GM21723 (cell line): ENCODE data around the gene CBY2.
"Not testable (repeated sequence)": the region's sequence is repeated elsewhere in the genome, so short reads cannot be mapped to it uniquely, and the experiment has no call there.

Experiments
- ATAC-seq: cut with Tn5 transposase; IDR thresholded peaks from one replicate; pipeline ENCODE4 v1.9.1; 2021; ENCODE audit warnings: mild to moderate bottlenecking, moderate library complexity; ENCODE audit not compliant: unreplicated experiment

CBY2 gene, protein sequence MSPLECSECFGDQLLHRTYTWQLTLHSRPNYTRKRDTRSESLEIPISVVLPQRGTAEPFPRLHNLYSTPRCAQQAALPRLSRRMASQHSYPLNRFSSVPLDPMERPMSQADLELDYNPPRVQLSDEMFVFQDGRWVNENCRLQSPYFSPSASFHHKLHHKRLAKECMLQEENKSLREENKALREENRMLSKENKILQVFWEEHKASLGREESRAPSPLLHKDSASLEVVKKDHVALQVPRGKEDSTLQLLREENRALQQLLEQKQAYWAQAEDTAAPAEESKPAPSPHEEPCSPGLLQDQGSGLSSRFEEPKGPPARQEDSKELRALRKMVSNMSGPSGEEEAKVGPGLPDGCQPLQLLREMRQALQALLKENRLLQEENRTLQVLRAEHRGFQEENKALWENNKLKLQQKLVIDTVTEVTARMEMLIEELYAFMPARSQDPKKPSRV

DNA sequence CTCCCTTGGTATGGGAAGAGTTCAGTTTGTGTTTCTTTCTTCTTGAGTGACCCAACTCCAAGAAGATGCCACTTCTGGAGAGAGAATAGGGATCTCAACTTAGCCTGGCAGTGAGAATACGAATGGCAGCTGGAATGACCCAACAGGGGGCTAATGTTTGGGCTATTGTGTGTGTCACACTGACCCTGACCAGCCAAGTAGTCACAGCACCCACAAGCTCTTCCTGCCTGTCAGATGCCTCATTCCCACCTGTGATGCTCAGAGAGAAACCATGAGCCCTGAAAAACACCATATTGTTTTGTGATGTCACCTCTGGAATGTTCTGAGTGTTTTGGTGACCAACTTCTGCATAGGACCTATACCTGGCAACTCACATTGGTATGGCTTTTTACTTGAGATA, at the start of gene CBY2:
CBY2 (plus strand) TSS at position 233 of the 400 bp plus-strand sequence; CDS start at position 304, 71 bp downstream.
- ATAC-seq = peak; percentile 1

DNA sequence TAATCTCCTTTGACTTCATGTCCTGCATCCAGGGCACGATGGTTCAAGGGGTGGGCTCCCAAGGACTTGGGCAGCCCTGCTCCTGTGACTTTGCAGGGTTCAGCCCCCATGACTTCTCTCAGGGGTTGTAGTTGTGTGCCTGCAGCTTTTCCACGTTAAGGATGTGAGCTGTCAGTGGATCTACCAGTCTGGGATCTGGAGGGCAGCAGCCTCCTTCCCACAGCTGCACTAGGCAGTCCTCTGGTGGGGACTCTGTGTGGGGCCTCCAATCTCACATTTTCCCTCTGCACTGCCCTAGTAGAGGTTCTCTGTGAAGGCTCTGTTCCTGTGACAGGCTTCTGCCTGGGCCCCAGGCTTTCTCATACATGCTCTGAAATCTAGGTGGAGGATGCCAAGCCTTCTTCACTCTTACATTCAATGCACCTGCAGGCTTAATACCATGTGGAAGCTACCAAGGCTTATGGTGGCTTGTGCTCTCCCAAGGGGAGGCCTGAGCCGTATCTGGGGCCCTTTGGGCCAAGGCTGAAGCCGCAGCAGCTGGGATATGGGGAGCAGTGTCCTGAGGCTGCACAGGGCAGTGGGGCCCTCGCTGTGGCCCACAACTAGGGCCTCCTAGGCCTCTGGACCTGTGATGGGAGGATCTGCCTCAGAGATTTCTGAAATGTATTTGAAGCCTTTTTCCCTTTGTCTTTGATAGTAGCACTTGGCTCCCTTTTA, 47.3 kb upstream of the CBY2 start:
- ATAC-seq = no peak

DNA sequence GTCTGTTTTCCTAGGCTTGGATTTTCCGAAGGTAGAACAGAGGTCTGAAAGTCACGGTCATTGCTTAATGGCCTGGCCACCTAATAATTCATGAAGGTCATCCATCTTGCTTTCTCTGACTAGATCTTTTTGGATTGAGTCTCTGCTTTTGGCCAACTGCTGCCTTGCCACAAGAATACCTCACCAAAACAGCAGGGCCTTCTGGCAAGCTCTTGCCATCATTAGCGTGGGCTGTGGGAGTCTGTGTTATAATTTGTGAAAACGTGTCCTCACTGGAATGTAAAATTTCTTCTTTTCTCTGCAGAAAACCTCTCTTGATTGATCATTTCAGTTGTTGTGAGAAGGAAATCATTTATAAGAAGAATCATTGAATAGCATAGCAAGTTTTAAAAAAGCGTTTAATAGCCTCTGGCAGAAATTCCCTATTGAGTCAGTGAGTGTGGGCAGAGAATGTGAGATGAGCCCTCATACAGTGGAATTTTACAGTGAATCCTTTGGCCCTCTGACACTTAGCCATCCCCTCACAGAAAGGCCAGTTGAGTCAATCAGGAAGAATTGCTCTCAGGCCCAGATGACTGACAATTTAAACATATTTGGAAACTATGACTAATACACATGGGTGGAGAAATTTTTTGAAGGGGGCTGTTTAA, 43.4 kb upstream of the CBY2 start:
- no peak for ATAC-seq

DNA sequence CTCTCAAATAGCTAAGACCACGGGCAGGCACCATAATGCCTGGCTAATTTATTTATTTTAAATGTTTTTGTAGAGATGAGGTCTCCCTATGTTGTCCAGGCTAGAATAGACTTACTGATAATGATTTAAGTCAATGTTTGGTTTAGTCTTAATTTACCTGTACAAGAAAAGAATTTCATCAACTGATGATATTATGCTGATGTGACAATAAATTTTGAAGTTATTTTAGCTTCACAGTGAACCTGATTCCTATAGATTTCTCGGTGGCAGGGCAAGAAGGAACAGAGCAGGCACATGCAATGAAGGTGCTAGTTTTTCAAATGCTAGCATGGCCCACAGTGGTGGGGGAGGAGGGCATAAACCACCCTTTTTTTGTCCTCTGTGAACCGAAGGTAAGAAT, 42.6 kb upstream of the CBY2 start:
- no peak for ATAC-seq

DNA sequence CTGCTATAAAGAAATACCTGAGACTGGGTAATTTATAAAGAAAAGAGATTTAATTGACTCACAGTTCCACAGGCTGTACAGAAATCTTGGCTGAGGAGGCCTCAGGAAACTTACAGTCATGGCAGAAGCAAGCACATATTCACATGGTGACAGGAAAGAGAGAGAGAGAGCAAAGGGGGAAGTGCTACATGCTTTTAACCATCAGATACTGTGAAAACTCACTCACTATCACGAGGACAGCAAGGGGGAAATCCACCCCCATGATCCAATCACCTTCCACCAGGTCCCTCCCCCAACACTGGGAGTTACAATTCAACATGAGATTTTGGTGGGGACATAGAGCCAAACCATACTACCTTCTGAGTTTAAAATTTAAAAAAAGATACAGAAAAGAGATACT, 41.7 kb upstream of the CBY2 start:
- ATAC-seq = not testable (repeated sequence)

DNA sequence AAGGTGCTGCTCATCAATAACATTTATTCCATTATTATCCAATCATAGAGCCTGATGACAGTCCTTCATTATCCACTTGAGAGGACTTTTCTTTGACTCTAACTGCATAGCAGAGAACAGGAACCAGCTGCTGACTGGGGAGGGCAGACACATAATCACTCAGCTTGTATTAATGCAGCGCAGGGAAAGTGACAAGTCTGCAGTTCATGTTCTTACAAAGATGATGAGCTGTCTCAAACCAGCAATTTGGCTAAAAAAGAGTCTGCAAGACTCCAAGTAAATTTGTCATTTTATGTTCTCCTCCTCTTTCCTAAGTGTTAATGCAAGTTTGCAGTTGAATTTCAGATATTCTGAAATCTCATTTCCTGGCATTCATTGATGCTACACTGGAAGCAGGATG, 40.0 kb upstream of the CBY2 start:
- ATAC-seq = no peak

DNA sequence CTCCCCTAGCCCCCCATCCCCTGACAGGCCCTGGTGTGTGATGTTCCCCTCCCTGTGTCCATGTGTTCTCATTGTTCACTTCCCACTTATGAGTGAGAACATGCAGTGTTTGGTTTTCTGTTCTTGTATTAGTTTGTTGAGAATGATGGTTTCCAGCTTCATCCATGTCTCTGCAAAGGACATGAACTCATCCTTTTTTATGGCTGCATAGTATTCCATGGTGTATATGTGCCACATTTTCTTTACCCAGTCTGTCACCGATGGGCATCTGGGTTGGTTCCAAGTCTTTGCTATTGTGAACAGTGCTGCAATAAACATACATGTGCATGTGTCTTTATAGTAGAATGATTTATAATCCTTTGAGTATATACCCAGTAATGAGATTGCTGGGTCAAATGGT, 39.2 kb upstream of the CBY2 start:
- not testable (repeated sequence) for ATAC-seq

DNA sequence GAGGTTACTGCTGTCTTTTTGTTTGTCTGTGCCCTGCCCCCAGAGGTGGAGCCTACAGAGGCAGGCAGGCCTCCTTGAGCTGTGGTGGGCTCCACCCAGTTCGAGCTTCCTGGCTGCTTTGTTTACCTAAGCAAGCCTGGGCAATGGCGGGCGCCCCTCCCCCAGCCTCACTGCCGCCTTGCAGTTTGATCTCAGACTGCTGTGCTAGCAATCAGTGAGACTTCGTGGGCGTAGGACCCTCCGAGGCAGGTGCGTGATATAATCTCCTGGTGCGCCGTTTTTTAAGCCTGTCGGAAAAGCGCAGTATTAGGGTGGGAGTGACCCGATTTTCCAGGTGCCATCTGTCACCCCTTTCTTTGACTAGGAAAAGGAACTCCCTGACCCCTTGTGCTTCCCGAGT, 32.5 kb upstream of the CBY2 start:
- not testable (repeated sequence) for ATAC-seq

DNA sequence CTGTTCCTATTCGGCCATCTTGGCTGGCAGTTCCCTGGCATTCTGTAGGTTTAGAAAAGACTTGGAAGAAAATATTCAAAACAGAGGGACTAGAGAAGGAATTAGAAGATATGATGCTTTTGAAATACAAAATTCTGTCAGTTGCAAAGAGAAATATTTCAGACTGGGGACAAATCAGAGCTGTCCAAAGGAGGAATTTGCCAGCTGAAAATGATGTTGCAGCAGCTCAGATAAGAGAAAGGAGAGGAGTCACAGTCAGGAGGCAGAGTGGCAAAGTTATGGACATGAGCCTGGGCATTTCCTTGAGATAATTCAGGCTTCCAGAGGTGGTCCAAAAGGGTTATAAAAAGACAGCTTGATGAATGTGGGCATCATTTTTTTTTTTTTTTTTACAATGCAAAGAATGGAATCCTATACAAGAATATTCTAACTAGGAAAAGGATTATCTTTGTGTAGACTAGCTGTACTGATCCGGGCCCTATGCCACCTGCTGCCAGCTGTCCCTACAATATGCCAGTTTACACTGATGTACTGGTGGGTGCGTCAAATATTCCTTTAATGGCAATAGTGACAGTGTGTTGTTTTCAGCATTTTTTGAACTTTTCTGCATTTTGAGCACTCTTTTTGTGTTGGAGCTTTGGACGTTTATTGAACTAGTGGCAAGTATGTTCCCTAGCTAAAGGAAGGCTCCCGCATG, 31.8 kb upstream of the CBY2 start:
- ATAC-seq = no peak

DNA sequence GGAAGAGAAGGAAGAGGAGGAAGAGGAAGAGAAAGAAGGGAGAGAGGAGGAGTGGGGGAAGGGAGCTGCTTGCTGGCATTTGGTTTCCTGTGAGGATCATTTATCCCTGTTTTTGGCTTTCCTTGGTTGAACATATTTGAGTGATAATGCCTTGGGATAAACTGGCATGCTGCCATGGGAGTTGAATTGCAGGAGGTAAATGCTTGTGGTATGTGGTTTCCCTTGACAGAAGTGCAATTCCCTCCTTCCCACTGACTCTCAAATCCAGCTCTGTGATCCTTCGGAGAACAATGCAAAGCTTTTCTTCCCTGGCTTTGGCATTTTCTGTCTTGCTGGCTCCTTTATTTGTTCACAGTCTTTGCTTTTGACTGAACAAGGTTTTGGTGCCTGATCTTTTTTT, 27.2 kb upstream of the CBY2 start:
- ATAC-seq = no peak

DNA sequence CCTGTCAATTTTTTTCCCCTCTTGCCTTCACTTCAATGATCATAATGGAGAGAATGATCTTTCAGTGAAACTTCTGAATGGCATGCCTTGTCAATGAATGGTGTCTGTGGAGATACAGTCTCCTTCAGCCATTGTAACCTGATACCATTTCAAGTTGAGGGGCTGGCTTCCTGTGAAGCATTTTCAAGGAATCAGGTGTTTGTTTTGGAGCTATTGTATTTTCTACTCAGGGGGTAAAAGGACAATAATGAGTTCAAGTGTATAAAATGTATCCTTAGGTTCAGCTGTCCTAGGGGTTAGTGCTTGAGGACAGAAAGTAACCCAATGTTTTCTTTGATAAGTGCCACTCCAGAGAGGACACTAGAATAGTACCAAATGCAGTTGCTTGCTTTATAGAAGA, 23.8 kb upstream of the CBY2 start:
- no peak for ATAC-seq

DNA sequence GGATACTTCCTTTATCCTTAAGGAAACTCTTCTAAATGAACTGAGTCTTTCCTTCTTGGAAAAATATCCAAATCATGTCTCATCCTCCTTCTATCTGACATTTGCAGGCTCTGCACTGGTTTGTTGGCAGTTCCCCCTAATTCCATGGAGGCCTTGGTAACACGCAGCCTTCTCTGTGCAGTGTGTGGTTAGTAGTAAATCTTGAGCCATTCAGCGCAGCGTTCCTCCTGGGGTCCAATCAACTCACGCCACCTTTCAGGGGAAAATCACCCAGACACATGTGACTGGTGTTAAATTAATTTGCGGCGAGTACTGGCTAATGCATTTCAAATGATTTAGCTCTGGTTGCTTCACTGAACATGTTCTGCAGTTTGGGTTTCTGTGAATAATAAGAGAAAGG, 21.0 kb upstream of the CBY2 start:
- no peak for ATAC-seq

DNA sequence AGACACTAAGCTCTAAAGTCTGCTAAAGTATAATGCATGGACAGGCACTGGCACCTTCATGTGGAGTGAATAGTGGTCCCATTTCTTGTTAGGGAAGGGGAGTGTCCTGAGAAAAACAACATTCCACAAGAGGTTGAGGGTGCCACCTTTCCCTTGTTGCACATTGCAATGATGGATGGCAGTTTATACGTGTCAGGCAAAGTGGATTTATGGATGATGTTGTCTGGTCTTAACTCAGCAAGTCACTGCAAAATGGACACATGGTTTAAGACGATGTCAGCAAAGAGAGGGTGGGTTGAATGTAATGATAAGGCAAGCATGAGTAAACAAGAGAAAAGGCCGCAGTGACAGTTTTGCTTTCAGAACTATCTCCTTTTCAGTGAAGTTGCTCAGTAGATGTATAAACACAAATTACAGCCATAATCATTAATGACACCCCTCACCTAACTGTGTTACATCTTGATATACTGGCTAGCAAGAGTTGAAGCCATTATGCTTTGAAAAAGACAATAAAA, 19.6 kb upstream of the CBY2 start:
- ATAC-seq = no peak

DNA sequence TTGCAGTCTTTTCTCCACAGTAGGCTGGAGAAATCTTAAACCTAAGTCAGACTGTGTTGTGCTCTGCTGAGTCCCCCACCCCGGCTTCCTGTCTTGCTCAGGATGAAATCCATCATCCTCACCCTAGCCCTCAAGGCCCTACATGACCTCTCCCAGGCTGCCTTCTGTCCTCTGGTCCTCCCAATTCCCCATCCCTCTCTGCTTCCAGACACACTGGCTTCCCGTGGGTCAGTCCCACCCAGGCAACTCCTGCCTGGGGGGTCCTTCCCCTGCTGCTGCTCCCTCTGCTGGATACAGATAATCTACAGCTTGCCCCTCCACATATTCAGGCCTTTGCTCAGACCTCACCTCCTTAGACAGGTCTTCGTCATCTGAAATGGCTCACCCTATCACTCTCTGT, 18.4 kb upstream of the CBY2 start:
- no peak for ATAC-seq

DNA sequence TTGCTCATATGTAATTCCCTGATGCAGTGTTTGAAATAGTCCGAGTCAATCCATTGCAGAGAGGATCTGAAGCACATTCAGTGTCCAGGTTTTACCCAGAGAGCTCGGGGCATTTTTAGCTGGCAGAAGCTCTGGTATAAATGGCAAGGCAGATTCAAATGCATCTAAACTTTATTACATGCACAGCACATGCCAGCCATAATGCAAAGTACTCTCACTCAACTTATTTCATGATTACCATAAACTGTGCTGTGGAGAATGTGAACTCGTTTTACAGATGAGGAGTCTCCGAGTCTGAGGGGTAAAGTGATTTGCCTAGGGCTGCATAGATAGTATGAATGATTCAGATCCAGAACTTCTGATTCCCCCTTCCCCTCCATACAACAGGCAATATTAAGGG, 13.5 kb upstream of the CBY2 start:
- no peak for ATAC-seq

DNA sequence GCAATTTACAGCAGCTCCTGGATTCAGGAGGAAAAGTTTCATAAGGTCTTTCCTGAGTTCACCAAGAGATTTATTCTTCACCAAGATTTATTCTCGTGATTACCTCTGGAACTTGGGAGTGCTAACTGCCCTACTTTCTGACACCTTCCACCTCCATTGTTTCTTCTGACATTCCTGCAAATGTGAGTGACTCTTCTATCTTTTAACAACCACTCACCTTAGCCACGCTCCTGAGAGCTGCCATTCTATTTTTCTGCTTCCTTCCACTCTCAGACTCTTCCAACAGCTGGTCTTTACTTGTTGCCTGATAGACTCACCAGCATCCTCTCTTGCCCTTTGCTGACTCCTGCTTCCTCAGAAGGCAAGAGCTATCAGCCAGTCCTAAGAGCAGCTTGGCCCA, 11.5 kb upstream of the CBY2 start:
- ATAC-seq = no peak

DNA sequence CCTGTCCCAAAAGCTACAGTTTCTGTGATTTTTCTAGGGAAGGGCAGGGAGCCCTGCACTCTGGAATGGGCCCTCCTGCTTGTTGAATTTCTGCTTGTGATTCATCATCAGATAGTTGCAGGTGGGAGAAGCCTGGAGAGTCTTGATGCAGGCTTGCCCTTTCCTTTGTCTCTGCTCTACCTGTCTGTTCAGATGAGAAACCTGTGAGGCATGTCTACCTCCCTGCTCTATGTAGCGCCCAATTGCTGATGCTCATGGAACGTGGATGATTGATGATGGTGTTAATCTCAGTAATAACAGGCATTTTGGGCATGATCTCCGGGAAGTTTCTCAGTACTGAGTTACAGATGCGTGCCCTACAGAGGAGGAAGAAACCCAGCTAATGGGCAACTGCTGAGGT, 10.9 kb upstream of the CBY2 start:
- ATAC-seq = no peak

DNA sequence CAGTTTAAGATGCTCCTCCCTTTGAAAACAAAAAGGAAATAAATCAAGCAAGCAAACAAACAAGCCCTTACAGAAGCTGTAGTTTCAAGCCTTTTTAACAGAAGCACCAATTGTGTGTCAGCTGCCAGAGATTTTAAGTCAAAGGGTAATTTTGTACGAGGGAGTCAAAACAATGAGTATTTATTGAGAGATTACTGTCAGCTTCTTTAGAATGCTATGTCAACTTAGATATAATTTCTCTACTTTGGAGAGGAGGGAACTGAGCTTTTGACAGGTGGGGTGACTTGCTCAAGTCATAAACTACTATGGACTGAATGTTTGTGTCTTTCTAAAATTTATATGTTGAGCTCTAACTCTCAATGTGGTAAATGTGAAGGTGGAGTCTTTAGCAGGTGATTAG, 10.5 kb upstream of the CBY2 start:
- ATAC-seq = no peak

DNA sequence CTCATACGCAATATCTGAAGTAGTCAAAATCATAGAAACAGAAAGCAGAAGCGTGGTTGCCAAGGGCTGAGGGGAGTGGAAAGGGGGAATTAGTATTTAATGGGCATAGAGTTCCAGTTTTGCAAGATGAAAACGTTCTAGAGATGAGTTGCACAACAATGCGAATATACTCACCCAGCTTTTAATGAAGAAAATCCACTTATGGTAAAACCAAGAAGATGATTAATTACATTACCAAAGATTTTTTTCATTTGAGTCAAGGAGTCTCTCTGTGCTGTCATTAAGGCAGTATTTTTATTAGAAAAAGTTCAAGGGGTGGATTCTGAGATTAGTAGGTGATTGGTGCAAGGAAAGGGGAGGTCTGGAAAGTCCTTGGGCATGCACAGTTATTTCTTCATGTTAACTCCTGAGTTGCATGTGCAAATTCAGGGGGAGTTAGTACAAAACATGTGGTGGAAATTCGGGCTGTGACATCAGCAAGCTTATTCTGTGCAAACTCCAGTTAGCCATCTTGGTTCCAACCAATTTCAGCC, 6.9 kb upstream of the CBY2 start:
- ATAC-seq = peak; percentile 55

DNA sequence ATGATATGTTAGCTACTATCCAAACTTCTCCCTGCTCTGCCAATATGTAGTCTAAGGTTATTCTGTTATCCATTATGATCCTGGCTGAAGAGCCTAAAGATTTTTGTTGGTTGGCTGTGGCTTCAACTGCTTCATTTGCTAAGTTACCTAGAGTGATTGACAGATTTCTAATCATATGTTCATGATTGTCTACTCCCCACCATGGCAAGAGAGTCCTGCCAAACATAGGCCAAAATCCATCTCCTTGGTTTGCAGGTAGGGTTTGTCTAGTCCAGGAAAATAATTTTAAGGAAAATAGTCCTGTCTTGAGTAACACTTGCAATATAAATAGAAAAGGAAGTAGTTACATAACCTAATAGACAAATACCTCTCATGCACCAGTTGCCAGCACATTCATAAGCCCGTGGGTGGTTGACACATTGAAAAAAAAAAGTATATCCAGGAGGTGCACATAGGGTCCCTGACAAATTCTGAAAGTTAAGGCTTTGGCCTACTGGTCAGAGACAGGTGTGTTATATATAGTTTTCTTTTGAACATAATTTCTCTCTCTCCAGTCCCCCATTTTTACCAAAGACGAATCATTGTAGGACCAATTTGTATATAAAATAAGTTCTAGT, 5.4 kb upstream of the CBY2 start:
- ATAC-seq = peak; percentile 47
